Upper lobe of right lung (tissue), 1 donor: ENCODE results near the gene OBP2A. TPM values are rescaled to one million over a fixed set of nuclear protein-coding genes. Genes with fewer than 3 reads are reported as not detected.

ENCODE experiments used
- ATAC-seq: fragments of 200-7000 bp; cut with Tn5 transposase; one replicate; pipeline ENCODE4 v1.9.1; 2020; ENCODE audit warnings: mild to moderate bottlenecking, moderate library complexity
- DNase-seq: peaks from one replicate; pipeline ENCODE4 v3.0.0-alpha.2; 2020
- H3K27ac ChIP-seq: fragments of 200-600 bp; one replicate; pipeline ENCODE4 v1.8.0; 2022
- H3K27me3 ChIP-seq: fragments of 200-600 bp; one replicate; pipeline ENCODE4 v1.8.0; 2022; ENCODE audit warnings: mild to moderate bottlenecking
- H3K36me3 ChIP-seq: fragments of 200-600 bp; one replicate; pipeline ENCODE4 v1.8.0; 2022
- H3K4me1 ChIP-seq: fragments of 200-600 bp; one replicate; pipeline ENCODE4 v1.8.0; 2022
- H3K4me3 ChIP-seq: fragments of 200-600 bp; one replicate; pipeline ENCODE4 v1.8.0; 2022; ENCODE audit warnings: mild to moderate bottlenecking
- H3K9me3 ChIP-seq: fragments of 200-600 bp; one replicate; pipeline ENCODE4 v1.8.0; 2022
- CTCF ChIP-seq: fragments of 200-600 bp; IDR thresholded peaks from one replicate; pipeline ENCODE4 v1.8.0; 2022; ENCODE audit warnings: antibody characterized with exemption
- intact Hi-C: fragments of 100-400 bp; cut with DNase I; formaldehyde crosslinking; loops from one replicate; pipeline ENCODE4 v1.11.0; 2022
- total RNA-seq: library from RNA; stranded (reverse); fragmentation: NEBNext Ultra II Directional; extraction: Animal tissue kit (Norgen Biotek cat#: 25700); gene quantifications from one replicate; pipeline ENCODE4 v1.2.1, GENCODE V29; 2021
- donor health status: DM: no; HTN: yes; CAD: no; lungs with severe emphysema.

OBP2A gene
- total RNA-seq, 1 donor from 2014 or later, result not detected

DNA sequence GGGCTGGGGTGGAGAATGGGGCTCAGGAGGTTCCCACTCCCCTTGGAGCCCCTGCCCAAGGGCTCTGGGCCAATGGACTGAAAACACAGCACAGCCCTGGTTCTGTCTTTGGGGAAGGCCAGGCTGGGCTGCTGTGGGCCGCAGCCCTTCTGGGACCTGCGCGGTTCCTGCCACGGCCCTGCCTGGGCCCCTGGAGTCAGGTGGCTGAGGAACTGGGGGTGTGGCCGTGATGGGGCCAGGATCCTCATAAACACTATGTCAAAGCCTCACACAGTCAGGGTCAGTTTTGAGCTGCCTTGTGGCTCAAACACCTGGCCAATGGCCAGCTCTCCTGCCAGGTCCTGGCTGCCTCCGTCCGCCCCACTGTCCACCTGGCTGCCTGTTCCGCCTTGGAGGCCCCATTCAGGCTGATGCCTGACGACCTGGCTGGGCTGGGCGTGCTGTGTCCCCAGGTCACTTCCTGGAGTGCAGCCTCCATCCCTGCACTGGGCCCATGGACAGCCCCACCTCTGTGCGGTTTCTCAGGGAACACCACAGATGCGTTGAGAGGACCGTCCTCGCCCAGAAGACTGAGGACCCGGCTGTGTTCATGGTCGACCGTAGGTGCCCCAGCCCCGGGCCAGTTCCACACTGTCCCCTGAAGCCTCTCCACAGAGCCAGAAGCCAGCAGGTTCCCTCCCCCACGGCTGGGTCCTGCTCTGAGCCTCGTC lies 43.1 kb downstream of the OBP2A start:
- H3K4me1 ChIP-seq, result no peaks in the 10 kb centered on the region
- no peak for TF ChIP-seq CTCF
- H3K9me3 ChIP-seq, result no peaks in the 10 kb centered on the region
- no peak overlapping the region for H3K4me3 ChIP-seq
- H3K27ac ChIP-seq, result no peak overlapping the region
- intact Hi-C loops, result no loop called here
- DNase-seq, result no peak
- H3K27me3 ChIP-seq, result peaks cover 9% of the 10 kb centered on the region
- H3K36me3 ChIP-seq, result no peaks in the 10 kb centered on the region
- peak; percentile 7 for ATAC-seq

DNA sequence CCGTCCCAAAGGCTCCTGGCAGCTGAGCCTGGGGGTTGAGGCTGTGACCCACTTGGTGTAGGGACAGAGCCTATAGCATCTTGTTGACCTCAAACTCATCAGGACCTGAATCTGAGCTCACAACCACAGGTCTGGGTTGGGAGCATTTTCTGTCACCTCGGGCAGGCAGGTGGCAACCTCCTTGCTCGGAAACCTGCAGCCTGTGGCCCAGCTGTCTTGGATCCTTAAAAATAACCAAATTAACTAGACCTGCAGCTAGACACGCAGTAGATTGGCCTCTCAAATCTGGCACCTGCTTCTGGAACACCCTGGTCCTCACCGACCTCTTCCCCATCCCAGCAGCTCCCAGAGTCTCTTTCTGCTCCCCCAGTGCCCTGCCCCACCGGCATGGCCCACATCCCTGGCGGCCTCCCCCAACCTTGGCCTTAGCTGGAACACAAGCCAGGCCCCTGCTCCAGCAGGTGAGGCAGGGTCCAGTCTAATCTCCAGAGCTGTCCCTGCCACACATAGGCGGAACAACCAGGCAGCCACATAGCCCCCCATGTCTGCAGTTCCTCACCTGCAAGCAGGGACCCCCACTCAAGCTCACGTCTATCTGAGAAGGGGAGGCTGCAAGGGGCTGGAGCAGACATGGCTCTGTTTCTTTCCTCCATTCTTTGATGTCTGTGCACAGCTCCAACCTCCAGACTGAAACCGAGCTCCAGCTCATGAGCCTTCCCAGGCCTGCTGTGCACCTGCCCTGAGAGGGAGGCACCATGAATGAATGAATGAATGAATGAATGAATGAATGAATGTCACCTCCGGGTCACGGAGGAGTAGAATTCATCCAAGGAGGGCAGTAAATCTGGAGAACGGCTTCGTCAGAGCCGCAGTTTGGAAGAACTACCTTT lies 43.9 kb downstream of the OBP2A start:
- ATAC-seq (no peak), DNase-seq (no peak)
- no peak for TF ChIP-seq CTCF
- H3K27me3 ChIP-seq, result peaks cover 9% of the 10 kb centered on the region
- H3K36me3 ChIP-seq, result no peaks in the 10 kb centered on the region
- no peaks in the 10 kb centered on the region for H3K4me1 ChIP-seq
- H3K27ac ChIP-seq, result no peak overlapping the region
- no peak overlapping the region for H3K4me3 ChIP-seq
- no peaks in the 10 kb centered on the region for H3K9me3 ChIP-seq
- intact Hi-C loops, result no loop called here

GRCh38 chr9:135590486-135591079 lies 44.7 kb downstream of the OBP2A start:
- Histone ChIP-seq H3K9me3 (peaks cover 5% of the 10 kb centered on the region), H3K36me3 (no peaks in the 10 kb centered on the region), H3K27me3 (peaks cover 9% of the 10 kb centered on the region), H3K4me3 (no peak overlapping the region), H3K27ac (no peak overlapping the region), H3K4me1 (no peaks in the 10 kb centered on the region)
- DNase-seq, result no peak
- TF ChIP-seq CTCF, result no peak
- no peak for ATAC-seq
- intact Hi-C loops, result no loop called here

DNA sequence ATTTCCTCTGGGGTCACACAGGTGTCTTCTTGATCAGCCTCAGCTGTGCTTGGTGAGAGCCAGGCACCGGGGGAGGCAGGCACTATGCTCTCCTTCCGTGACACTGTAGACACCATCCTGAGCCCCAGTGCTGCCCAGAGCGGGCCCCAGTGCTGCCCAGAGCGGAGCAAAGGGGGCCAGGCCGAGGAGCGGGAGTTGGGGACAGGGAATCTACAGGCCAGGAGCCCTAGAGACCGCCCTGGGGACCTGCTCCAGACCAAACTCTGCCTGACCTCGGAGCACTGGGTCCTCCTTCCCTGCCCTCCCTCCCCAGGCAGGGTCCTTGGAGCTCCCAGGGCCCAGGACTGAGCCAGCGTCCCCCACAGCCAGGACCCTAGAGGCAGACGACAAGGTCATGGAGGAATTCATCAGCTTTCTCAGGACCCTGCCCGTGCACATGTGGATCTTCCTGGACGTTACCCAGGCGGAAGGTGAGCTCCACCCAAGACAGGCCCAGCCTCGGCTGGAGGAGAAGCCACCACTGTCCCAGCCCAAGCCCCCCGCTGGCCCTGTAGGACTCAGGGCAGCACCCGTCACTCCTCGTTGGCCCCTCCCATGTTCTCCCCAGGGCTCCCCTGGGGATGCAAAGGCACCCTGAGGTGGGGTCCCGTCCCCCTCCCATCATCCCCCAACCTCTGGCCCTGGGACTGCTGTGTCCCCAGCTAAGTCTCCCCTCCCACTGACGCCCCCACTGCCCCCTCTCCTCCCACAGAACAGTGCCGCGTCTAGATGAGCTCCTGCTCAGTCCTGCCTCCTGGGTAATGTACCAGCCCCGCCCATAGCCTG lies 45.8 kb downstream of the OBP2A start:
- DNase-seq, result no peak
- H3K27ac ChIP-seq, result no peak overlapping the region
- intact Hi-C loops, result no loop called here

More for the DNA sequence above, 45.8 kb downstream of the OBP2A start:
- no peak overlapping the region for H3K4me3 ChIP-seq
- ATAC-seq, result no peak
- no peak for TF ChIP-seq CTCF
- H3K4me1 ChIP-seq, result no peaks in the 10 kb centered on the region
- peaks cover 5% of the 10 kb centered on the region for H3K9me3 ChIP-seq
- peaks cover 9% of the 10 kb centered on the region for H3K27me3 ChIP-seq
- H3K36me3 ChIP-seq, result no peaks in the 10 kb centered on the region
